ENCODE measurements around the gene PSMD14.

GRCh38 chr2:161362568-161363166 is 54.4 kb downstream of the PSMD14 start:
- no peak for TF ChIP-seq POLR2AphosphoS5 (IDR thresholded peaks at IDR 0.05; ENCODE audit: low read depth, low read length)
- no peak for TF ChIP-seq REST (IDR thresholded peaks at IDR 0.05; ENCODE audit: insufficient read depth in 1 of 2, low read depth in 2 of 2, low read length in 2 of 2)
- TF ChIP-seq FOXP2 (optimal IDR thresholded peaks at IDR 0.05; ENCODE audit: borderline replicate concordance, extremely low read depth, extremely low read length, insufficient read depth), result no peak
- TF ChIP-seq TAF1 (IDR thresholded peaks at IDR 0.05; ENCODE audit: borderline replicate concordance, insufficient read depth, low read length), result no peak
- no peak for TF ChIP-seq SIN3A (IDR thresholded peaks at IDR 0.05; ENCODE audit: borderline replicate concordance, insufficient read depth, low read length)

Data from PFSK-1 (cell line).